Panc1 (cell line): Measurements from ENCODE around the gene SORT1.

Source experiments
- CTCF ChIP-seq: fragments of 450-650 bp; IDR thresholded peaks from 2 replicates; pipeline ENCODE4 v1.5.1; 2017; ENCODE audit warnings: mild to moderate bottlenecking
- POLR2AphosphoS5 ChIP-seq: IDR thresholded peaks from 2 replicates; pipeline ENCODE4 v1.6.1; 2012; ENCODE audit warnings: mild to moderate bottlenecking, low read depth, low read length, moderate library complexity

- TF ChIP-seq POLR2AphosphoS5 = no peak
- TF ChIP-seq CTCF = no peak
Measured at GRCh38 chr1:109272831-109273547, 124.7 kb downstream of the SORT1 start.
